Stimulated activated CD4-positive, alpha-beta T cell treated with anti-CD3 and anti-CD28 coated beads, TNF-alpha, amount 100 ng/mL, for 24 hours (primary cell): ENCODE measurements around the gene NCOR1.
"Not testable (repeated sequence)": the region's sequence is repeated elsewhere in the genome, so short reads cannot be mapped to it uniquely, and the experiment has no call there.

Source experiments
- DNase-seq, 3 experiments: peaks; one replicate each; pipeline ENCODE4 v3.0.0-alpha.2; 2020; ENCODE audit warnings: low read depth in 3 of 3

The NCOR1 gene

GRCh38 chr17:16215002-16215272 is 397 bp downstream of the NCOR1 start:
- DNase-seq = peak in 2 of 3 experiments; percentile 6 to 42

GRCh38 chr17:16214190-16215001 is 938 bp downstream of the NCOR1 start:
- DNase-seq = no peak

GRCh38 chr17:16212793-16213192 is 2.5 kb downstream of the NCOR1 start:
- no peak for DNase-seq

GRCh38 chr17:16211590-16211989 is 3.7 kb downstream of the NCOR1 start:
- DNase-seq = no peak

GRCh38 chr17:16204763-16205162 is 10.6 kb downstream of the NCOR1 start:
- not testable (repeated sequence) for DNase-seq

- not testable (repeated sequence) for DNase-seq
Observed at GRCh38 chr17:16202554-16203500, 12.5 kb downstream of the NCOR1 start.

- not testable (repeated sequence) for DNase-seq
Observed at GRCh38 chr17:16201693-16202131, 13.6 kb downstream of the NCOR1 start.

- DNase-seq = no peak
Observed at GRCh38 chr17:16199093-16199492, 16.2 kb downstream of the NCOR1 start.

GRCh38 chr17:16197276-16197675 is 18.1 kb downstream of the NCOR1 start:
- DNase-seq = no peak

- not testable (repeated sequence) for DNase-seq
Observed at GRCh38 chr17:16194307-16194835, 21.0 kb downstream of the NCOR1 start.

- DNase-seq = no peak
Observed at GRCh38 chr17:16191604-16192003, 23.7 kb downstream of the NCOR1 start.

GRCh38 chr17:16190703-16191360 is 24.5 kb downstream of the NCOR1 start:
- DNase-seq = no peak

- no peak for DNase-seq
Observed at GRCh38 chr17:16189791-16190348, 25.5 kb downstream of the NCOR1 start.

GRCh38 chr17:16187642-16188041 is 27.7 kb downstream of the NCOR1 start:
- DNase-seq = no peak

GRCh38 chr17:16181581-16181980 is 33.8 kb downstream of the NCOR1 start:
- DNase-seq = no peak

GRCh38 chr17:16178836-16179235 is 36.5 kb downstream of the NCOR1 start:
- DNase-seq = no peak

- no peak for DNase-seq
Observed at GRCh38 chr17:16171613-16172012, 43.7 kb downstream of the NCOR1 start.

GRCh38 chr17:16166766-16167165 is 48.6 kb downstream of the NCOR1 start:
- DNase-seq = not testable (repeated sequence)

GRCh38 chr17:16158714-16159113 is 56.6 kb downstream of the NCOR1 start:
- no peak for DNase-seq

GRCh38 chr17:16155536-16155935 is 59.8 kb downstream of the NCOR1 start:
- DNase-seq = no peak

GRCh38 chr17:16152326-16152725 is 63.0 kb downstream of the NCOR1 start:
- DNase-seq = not testable (repeated sequence)
